Islet precursor cell (in vitro differentiated cells): ENCODE data around the gene TNFRSF18.

Source experiments
- DNase-seq: peaks from one replicate; pipeline ENCODE4 v3.0.0-alpha.2; 2018

The TNFRSF18 gene

DNA sequence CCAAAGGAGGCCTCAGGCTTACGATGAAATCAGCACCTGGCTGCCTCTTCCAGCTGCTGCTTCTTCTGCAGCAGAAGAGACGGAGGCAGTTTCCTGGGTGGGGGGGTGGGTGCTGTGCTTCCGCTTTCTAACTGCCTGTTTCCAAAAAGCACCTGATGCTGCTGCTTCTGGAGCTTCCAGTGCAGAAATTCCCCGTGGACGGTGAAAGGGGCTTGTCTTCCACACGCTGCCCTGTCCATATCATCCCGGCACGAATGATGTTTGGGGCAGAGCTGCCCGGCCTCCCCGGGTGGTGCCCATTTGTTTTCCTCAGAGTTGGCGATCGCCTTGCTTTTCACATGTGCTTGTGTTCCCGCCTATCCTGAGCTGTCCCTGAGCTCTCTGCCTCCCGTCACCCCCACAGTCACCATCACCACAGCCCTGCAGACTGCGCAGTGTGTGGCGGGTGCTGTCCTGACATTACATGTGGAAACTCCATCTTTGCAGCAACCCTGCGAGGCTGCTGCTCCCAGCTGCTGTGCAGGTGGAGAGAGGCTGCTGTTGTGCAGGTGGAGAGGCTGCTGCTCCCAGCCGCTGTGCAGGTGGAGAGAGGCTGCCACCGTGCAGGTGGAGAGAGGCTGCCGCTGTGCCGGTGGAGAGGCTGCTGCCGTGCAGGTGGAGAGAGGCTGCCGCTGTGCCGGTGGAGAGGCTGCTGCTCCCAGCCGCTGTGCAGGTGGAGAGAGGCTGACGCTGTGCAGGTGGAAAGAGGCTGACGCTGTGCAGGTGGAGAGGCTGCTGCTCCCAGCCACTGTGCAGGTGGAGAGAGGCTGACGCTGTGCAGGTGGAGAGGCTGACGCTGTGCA lies 30.9 kb downstream of the TNFRSF18 start:
- peak; percentile 47 for DNase-seq

DNA sequence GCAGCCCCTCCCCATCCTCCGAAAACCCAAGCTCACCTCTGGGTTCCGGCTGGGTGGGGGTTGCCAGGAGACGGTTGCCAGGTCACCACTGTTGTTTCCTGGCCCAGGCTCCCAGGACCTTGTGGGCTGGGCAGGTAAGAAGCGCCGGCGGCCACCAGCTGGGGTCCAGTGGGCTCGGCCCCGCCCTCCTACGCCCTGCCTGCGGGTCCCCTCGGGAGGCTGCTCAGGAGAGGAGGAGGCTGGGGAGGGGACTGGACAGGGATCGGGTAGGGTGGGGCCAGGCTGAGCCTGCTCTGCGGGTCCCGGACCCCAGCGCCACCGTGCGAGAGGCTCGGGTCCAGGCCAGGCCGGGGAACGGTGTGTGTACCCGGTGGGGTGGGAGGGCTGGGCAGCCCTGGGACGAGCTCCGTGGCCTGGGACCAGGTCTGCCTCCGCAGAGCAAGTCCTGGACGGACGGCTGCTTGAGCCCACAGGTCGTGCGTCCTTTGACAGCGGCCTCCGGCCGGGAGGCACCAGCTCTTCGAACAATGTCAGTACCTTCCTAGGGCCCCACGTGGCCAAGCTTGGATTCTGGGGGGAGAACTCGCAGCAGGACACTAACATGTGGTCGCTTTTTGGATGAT lies 32.5 kb downstream of the TNFRSF18 start, which contains the start of gene TTLL10:
Gene TTLL10 (plus strand): TSS at position 88 of the 623 bp plus-strand sequence. CDS start 5,336 bp downstream, outside the sequence.
- DNase-seq: peak; percentile 72

DNA sequence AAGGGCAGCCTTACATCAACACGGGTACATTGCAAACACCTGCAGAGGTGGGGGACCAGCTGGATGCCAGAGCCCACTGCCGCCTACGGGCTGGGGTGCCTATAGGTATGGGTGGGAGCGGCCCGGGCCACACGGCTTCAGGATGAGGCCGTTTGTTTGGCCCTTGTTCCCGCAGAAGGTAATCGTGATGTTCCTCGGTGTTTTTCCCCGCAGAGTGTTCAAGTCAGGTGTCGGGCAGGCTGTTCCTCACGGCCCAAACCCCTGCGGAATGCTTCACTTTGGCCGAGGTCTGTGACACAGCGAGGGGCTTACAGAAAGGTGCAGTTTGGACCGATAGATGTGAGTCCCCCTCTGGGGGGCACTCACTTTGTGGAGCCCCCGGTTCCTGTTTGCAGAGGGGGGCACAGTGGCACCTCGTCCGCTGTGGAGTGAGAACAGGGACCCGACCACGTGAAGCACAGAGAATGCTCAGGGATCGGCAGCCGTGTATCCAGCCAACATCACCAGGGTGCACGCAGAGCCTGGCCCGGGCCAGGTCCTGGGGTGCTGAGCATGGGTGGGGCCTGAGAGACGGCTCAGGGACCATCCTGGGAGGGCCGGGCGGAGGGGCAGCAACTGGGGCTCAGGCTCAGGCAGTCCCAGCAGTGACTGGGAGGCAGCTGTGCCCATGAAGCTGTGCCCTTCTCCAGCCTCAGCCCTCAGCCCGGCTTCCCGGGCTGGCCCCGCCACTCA lies 33.2 kb downstream of the TNFRSF18 start:
- DNase-seq: peak; percentile 45

- DNase-seq: peak; percentile 48
Measured at GRCh38 chr1:1171546-1172340, 34.6 kb downstream of the TNFRSF18 start.

- no peak for DNase-seq
Measured at GRCh38 chr1:1171161-1171545, 35.2 kb downstream of the TNFRSF18 start.

DNA sequence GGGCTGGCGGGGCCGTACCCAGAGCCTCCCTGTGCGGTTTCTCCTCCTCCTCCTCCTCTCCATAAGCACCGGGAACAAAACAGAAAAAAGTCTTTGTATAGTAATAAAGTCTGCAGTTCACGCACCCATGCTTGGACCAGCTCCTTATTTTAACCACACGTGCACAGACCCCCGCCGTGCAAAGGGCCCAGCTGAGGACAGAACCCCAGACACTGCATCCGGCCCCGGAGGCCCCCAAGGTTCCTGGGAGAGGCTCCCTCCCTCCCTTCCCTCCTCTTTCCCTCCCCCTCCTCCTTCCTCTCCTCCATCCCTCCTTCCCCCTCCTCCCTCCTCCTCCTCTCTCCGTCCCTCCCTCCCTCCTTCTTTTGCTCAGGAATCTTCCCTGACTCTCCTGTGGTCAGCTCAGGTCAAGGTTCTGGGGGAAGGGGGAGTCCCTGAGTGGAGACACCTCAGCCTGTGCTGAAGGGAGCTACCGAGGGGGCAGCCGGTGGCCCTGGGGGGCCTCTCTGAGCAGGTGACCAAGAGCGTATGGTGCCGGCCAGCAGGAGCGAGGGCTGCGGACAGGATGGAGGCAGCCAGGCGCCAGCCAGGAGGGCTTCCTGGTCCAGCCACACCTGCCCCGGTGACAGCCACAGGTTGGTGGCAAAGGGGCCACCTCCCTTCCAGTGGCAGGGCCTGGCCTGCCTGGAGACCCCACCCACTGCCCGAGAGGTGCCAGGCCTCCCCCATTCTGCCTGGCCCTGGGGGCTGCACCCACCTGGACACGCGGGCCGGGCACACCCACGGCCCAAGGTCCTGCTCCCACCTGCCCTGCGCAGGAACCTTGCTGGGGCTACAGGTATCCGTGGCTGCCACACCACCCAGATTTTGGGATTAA lies 35.9 kb downstream of the TNFRSF18 start:
- peak; percentile 40 for DNase-seq

DNA sequence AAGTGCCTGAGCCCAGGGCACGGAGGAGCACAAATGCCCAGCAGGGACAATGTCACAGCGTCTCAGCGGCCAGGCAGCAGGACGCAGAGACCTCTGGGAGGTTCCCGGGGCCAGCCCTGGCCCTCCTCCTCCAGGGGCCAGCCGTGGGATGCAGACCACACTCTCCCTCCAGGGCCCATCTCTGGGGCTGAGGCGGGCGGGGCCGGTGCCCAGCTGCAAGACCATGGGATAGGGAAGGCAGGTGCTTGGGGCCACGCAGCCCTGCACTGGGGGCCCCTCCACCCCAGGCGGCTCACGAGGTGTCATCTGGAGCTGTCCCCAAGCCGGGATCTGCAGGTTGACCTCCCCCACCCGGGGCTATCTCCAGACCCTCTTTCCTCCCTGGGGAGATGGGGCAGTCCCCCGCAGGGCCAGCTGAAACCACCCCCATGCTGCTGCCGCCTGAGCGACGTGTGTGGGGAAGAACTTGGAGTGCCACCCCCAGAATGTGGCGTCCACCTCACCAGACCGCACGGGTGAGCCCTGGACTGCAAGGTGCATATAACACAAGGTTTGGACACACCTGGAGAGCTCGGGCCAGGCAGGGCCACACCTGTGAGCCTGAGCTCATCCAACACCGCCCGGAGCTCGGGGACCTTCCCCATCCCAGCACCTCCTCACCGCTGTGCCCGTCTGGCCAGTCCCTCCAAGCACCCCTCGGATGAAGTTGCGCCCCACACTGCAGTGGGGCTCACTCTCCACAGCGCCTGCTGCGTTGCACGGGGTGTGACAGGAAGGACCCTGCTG lies 36.8 kb downstream of the TNFRSF18 start:
- no peak for DNase-seq

GRCh38 chr1:1168451-1169411 lies 37.7 kb downstream of the TNFRSF18 start:
- DNase-seq: no peak

DNA sequence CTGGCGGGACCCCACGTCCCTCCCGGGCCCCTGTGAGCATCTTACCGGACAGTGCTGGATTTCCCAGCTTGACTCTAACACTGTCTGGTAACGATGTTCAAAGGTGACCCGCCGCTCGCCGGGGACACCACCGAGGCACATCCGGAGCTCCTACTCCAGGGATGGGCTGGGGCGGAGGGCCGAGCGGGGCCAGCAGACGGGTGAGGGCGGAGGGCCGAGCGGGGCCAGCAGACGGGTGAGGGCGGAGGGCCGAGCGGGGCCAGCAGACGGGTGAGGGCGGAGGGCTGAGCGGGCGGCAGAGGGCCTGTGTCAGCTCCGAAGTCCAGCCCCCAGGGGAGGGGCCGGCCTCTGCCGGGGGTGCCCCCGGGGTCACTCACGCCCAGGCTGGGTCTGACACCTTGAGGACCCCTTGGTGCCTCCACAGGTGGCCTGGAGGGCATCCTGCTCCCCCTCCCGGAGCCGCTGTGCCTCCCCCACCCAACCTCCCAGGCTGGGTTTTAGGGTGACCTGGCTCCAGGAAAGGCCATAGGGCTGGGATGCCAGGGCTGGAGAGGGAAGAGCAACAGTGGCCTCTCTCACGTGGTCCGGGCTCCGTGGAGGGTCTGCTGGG lies 38.4 kb downstream of the TNFRSF18 start:
- no peak for DNase-seq

DNA sequence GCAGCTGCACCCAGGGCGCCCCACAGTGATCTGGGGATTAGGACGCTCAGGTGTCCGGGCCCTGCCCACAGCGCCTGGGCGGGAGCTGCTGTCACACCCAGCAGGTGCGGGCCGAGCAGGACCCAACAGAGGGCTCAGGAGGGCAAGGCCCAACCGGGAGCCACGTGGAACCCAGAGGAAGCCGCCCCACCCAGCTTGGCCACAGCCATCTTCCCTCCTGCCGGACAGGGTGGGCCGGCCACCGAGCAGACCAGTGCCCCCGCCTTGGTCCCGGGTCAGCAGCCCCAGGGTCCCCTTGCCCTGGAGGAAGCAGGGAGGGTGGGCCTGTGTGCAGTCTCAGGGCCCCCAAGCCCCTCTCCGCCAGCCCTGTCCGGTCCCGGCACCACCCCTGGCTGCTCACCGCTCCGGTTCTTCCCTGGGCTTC lies 39.0 kb downstream of the TNFRSF18 start:
- DNase-seq: no peak

- DNase-seq: no peak
Measured at GRCh38 chr1:1166642-1167397, 39.6 kb downstream of the TNFRSF18 start.

DNA sequence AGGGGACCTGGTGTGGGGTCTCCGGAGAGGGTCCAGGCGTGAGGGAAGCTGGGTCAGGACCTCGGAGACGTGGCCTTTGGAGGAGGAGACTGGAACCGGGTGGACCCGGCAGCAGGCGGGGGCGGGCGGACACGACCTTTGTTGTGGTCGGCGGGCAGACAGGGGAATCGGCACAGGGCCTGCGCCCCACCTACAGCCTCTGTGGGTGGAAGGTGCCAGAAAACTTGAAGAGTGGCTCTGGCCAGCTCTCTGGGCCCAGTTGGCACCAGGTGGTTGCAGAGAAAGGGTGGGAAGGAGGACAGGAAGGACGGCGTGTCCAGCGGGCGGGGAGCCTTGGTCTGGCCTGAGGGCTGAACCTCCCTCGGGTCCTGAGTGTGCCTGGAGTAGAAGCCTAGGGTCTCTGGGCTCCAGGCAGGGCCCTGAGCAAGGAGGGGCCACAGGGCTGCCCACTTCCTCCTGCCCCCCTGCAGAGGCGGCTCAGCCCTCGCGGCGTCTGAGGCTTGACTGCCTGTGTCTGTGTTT lies 40.4 kb downstream of the TNFRSF18 start:
- DNase-seq: no peak

GRCh38 chr1:1165485-1165884 lies 40.9 kb downstream of the TNFRSF18 start:
- no peak for DNase-seq

GRCh38 chr1:1164701-1165451 lies 41.5 kb downstream of the TNFRSF18 start:
- DNase-seq: no peak

- no peak for DNase-seq
Measured at GRCh38 chr1:1164361-1164700, 42.1 kb downstream of the TNFRSF18 start.

GRCh38 chr1:1163538-1164070 lies 42.8 kb downstream of the TNFRSF18 start:
- no peak for DNase-seq
